GM11168 (cell line): ENCODE data around the gene PAMR1.

Source experiments
- in situ Hi-C: fragments of 300-500 bp; cut with MboI; formaldehyde crosslinking; loops from one replicate; pipeline ENCODE4 v1.12.0; 2022; ENCODE audit warnings: low sequenced_read_pairs; ENCODE audit not compliant: unreplicated experiment

The PAMR1 gene

DNA sequence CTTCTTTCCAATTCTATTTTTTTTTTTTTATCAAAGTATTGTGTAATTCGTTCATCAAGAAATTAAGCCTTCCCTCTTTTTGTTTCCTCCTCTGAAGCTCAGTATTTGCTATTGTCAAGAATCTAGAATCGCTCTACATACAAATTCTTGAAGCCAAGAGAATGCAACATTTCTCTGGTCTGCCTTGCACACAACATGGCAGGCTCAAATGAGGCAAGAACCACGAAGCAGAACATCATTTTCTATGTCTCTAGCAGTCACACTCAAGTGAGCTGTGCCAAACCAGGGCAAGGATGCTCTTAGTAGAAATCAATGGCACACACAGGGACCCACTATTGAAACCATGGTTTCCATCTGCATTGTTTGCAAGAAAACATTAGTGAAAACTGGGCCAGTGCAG, 59.4 kb downstream of the PAMR1 start:
- in situ Hi-C loops = no loop called here

GRCh38 chr11:35464308-35464707, 61.1 kb downstream of the PAMR1 start:
- in situ Hi-C loops = no loop called here

DNA sequence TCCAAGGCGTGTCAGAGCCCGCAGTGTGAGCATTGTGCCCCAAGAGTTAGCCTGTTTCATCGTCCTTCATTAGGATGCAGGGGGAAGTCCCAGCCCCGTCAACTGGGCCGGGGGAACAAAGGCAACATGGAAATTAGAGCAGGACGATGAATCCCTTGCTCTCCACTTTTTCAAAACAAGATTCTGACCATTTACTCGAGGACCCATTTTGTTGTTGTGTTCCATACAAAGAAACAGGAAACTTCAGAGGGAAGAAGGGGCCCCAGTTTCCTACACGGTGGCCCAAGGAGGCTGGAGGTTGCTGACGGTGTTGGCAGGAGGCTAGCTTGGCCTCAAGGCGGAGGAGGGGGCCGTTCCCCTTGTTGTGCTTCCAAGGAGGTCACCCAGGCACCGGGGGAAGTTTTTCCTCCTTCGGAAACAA, 62.1 kb downstream of the PAMR1 start:
- in situ Hi-C loops = no loop called here

DNA sequence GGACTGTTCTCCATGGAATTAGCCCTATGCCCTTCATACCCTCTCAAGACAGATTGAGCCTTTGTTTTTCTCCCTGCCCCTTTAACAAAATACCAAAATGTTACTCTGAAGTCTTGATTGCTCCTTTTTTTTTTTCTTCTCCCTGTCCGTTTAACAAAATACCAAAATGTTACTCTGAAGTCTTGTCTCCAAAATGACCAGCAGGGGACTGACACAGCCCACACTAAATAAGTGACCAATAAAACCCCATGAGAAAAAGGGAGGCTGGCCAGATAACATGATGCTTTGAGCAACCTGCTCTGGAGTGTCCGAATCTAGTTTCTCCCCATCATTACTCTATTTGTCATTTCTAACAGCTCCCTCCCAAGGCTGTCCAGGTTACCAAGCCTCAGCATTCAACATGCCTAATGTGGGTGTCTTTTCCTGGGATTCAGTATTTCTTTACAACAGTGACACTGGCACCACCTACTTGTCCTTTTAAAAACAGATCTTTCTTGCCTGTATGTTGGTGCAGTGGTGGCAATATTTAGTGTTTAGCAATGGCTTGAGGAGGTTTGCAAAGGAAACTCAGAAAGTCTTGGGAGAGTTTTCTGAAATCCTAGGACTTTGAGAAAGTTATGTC, 63.4 kb downstream of the PAMR1 start:
- in situ Hi-C loops = no loop called here

- in situ Hi-C loops = no loop called here
These were observed 65.9 kb downstream of the PAMR1 start for GRCh38 chr11:35459489-35459888.

GRCh38 chr11:35458846-35459245, 66.6 kb downstream of the PAMR1 start:
- in situ Hi-C loops = no loop called here

DNA sequence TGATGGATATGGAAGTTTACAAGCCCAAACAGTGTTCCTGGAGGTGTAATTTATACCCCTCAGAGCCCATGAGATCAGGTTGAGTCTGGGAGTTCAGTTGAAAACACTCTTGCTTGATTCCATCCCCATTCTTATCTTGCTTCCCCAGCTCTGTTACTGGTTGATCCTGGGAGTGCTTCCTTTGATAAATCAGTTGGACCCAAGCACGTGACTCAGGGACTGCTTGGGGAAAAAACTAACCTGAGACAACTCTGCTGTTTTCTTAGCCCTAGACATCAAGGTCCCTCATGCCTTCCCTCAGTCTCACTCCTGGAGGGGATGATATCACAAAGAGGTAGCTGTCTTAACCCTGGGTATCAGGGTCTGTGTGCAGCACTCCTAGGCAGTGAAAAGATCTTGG, 71.1 kb downstream of the PAMR1 start:
- in situ Hi-C loops = no loop called here

DNA sequence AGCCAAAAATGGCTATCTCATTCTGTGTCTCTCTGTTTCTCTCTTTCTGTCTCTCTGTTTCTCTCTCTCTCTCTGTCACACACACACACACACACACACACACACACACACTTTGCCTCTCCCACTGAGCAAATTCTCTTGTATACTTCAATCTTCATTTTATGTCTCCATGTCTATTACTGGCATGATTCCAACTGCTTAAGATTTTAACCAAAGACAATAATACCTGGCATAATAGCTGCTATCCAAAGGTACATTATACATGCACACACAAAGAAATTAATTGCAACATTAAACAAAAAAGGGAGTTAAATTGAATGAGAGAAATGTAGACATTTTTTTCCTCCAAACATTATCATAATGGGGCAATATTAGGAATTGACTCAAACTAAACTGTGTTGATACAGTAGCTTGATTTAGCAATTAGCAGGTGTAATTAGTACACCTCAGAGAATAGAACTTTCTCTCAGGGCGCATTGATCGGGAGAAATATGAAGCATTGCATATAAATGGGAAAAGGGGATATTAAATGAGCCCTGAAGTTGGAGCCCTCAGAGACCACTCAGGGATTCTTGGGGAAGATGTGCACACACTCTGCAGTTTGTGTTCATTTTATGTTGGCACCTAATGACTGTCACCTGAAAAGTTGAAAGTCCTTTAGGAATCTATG, 88.7 kb downstream of the PAMR1 start:
- in situ Hi-C loops = no loop called here

- in situ Hi-C loops = no loop called here
These were observed 91.8 kb downstream of the PAMR1 start for GRCh38 chr11:35433588-35433987.

- in situ Hi-C loops = no loop called here
These were observed 93.0 kb downstream of the PAMR1 start for GRCh38 chr11:35432464-35432863.

DNA sequence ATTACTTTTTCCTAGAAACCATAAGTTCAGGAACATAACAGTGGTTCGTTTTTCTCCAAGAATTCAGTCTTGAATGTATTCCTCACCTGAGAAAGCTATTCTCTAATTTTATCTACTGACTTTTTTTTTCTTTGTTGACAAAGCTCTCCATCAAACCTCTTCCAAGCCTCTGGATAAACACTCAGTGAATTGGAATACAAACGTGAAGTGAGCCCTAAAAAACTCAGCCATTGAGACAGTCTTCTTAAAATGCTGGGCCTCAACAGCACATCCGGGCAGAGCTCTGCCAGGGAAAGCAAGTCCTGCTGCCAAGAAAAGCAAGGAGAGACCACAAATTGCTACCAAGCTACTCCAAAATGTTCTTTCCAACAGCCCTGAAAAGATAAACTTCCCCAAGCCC, 98.3 kb downstream of the PAMR1 start:
- in situ Hi-C loops = no loop called here

DNA sequence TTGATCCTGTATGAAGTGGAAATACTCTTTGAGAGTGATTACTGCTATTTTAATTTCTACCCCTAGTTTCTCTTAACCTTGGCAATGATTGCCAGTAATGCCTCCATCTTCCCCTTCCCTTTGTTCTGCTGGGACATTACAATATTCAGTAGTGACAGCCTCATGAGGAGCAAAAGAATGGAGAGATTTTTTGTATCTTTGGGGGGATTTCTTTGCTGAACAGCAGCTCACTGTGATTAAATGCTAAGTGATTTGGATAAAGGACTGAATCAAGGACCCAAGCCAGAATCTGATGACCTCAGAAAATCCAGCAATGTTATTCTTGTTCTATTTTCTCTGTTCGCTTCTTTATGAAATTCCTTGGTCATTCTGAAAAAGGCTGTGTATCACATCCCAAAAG, 99.1 kb downstream of the PAMR1 start:
- in situ Hi-C loops = no loop called here

GRCh38 chr11:35425603-35426212, 99.7 kb downstream of the PAMR1 start:
- in situ Hi-C loops = no loop called here

DNA sequence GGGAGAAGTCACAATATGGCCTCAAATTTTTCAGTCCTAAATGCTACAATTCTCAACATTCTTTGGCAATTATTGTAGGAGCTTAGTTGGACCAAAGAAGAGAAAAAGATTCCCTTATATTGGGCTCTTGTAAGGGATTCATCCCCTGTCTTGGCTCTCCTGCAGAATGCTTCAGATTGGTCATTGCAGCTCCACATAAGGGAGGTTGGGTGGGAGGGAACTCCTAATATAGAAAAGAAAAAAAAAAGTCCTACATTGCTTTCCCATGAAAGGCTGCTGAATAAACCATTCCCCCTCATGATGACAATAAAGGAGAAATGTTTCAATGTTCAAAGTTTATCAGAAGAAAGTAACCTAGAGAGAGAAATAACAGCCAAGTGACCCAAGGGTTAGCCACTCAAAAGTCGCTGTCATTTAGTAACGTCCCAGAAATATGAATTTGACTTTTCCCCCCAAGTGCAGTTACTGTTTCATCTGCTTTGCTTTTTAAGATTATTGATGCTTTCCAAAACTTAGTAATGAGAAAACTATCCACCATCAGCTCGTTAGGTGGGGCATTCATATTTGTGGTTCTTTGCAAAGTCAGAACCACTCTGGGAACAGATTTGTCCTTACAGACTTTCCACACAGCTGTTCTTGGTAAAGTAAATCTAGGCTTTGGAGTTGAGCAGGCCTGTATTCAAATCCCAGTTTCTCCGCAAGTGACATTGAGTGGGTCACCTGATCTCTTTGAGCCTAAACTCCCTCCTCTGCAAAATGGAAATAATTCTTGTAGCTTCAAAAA, 101.1 kb downstream of the PAMR1 start:
- in situ Hi-C loops = no loop called here

DNA sequence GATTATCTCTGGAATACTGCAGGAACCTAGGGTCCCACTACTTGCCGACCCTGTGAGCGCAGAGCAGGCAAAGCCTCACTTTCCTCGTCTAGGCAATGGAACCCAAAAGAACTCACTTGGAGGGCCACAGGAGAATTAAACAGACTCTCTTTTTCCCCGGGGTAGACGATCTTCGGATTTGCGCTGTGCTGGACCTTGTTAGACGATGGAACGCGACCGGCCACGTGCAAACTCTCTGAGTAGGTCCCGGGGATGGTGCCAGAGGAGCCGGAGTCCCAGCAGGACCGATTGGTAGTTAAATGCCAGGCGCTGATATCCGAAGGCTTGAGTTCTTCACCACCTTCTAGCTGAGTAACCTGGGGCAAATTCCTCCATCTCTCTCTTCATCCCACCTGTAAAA, 105.0 kb downstream of the PAMR1 start:
- in situ Hi-C loops = no loop called here

GRCh38 chr11:35419830-35420333, 105.5 kb downstream of the PAMR1 start:
- in situ Hi-C loops = no loop called here

- in situ Hi-C loops = no loop called here
These were observed 106.1 kb downstream of the PAMR1 start, which contains the start of gene SLC1A2 for GRCh38 chr11:35419184-35419829. Gene SLC1A2, minus strand, starts transcription at chr11:35419558. Its CDS starts 592 bp downstream, at chr11:35418966.

DNA sequence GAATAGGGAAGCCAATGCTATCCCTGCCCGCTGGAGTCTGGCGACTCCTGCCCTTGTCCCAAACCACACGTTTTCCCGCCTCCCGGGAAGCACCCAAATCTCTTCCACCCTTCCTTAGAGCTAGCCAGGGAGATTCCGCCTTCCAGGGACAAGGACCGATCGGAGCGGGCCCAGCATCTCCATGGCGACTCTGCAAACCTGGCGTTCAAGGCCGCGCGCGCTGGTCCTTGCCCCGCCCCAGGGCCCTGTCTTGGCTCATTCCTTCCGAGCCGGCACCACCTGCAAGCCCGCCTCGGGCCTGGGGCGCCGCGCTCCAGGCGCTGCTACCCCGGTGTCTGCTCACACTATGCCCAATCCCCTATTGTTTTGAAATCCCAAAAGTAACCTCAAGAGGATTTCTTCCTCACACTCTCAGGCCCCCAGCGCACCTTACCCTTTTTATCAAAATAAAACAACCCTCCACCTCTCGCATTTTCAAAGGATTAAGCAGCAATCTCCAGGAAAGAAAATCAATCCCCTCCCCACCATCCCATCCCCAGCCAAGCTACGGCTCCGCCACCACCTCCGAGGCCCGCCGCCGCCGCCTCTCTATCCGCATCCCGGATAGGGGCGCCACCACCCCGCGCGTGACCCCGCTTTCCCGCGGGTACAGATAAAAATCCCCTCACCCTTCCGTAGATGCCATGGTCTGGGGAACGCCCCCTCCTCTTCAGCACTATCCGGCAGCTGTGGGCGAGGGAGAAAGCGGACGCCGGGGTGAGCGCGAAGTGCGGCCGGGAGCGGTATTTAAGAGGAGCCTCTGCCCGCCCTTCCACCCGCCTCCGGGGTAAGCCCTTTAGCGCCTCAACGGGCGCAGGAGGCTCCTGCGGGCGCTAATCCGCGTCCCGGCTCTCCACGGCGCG, 106.9 kb downstream of the PAMR1 start:
- in situ Hi-C loops = no loop called here

DNA sequence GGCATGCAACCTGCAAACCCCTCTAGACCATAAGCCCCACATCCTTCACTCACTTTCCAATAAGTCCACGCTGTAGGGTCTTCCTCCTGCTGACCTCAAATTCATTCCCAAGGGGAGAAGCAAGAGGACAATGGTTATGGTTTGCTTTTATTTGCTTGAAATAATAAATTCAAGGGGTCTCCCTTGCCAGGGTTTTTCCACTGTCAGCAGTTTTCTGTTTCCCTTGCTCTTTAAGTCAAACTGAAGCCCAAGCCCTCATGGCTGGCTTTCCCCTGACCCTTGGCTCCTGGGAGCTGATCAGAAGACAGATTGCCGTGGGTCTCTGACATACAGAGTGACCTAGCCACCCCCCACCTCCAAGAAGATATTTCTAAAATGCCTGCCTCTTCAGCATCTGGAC, 109.9 kb downstream of the PAMR1 start:
- in situ Hi-C loops = no loop called here
